IPS-11a (cell line): Measurements from ENCODE around the gene ACSM5.
"Not testable (repeated sequence)": the region's sequence is repeated elsewhere in the genome, so short reads cannot be mapped to it uniquely, and the experiment has no call there.

Source experiments
- H3K4me3 ChIP-seq: one replicate; pipeline ENCODE4 v1.5.1; 2013; ENCODE audit warnings: low read depth, low read length, control low read depth

ACSM5 gene

DNA sequence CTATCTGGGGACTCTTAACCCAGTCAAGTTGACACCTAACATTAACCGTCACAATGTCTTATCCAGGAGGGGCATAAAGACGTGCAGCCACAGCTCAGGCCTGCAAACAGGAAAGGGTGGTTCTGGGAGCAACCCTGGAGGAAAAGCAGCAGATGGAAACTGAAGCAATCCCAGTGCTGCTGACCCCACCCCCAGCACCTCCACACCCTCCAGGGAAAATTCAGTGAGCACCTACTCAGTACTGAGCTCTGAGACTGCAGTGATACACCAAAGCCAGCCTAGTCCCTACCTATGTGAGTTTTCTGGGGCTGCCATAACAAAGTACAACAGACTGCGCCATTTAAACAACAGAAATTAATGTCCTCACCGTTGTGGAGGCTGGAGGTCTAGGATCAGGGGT is 32.5 kb downstream of the ACSM5 start:
- H3K4me3 ChIP-seq, result not testable (repeated sequence)

DNA sequence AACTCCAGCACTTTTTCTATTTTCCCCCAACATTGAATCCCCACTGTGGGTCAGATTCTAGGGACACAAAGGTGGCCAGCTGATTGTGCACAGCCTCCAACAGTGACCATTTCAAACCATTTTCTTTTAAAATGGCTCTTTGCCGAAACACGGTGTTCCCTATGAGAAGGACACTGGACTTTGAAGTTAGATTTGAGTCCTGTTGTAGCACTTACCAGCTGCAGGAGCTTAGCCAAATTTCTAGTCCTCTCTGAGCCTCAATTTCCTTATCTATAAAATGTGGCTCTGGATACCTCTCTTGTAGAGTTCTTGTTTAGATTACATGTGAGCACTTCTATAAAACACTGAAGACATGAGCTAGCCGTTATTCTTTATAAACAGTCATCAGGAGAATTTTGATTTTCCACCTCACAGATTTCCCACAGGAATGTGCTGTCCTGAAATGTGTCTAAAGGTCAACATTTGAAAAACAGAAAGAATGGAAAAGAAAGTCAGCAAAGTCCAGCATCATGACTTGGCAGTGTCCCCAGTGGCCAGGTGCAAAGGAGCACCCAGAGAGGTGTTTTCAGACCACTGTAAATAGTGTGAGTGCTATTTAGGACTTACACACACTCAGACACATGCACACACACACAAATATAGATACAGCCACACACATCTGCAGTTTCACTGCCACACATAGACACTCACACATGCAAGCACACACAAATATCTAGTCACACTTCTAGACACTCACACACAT is 37.5 kb downstream of the ACSM5 start:
- H3K4me3 ChIP-seq, result not testable (repeated sequence)

DNA sequence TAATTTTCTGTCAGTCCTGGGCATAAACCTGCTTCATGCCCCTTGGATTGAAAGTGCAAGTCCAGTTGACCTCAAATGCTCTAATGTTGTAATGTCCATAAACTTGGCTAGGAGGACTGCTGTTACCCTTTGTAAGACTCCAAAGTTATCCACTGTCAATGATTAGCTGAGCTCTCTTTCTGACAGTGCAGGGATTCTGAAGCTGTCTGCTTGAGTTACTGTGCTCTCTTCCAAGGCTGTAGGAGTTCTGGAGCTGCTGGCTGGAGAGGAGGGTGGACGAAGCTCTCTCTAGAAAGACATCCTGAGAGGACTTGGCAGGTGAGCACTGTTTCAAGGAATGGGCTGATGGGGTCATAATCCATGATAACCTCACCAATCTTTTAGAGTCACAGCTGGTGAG is 42.0 kb downstream of the ACSM5 start, which contains the start of gene ACSM2A:
Gene ACSM2A (plus strand): TSS at position 158 of the 400 bp plus-strand sequence. CDS start 8,594 bp downstream, outside the sequence.
- H3K4me3 ChIP-seq, result not testable (repeated sequence)

DNA sequence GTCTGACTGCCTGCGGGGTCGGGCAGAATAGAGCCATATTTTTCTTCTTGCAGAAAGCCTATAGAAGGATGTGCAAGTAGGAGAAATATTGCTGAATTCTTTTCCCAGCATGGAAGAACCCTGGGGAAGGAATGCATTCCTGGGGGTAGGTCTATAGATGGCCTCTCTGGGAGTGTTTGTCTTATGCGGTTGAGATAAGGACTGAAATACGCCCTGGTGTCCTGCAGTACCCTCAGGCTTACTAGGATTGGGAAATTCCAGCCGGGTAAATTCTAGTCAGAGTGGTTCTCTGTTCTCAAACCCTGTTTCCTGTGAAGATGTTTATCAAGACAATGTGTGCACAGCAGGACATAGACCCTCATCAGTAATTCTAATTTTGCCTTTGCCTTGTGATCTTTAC is 44.3 kb downstream of the ACSM5 start:
- not testable (repeated sequence) for H3K4me3 ChIP-seq

DNA sequence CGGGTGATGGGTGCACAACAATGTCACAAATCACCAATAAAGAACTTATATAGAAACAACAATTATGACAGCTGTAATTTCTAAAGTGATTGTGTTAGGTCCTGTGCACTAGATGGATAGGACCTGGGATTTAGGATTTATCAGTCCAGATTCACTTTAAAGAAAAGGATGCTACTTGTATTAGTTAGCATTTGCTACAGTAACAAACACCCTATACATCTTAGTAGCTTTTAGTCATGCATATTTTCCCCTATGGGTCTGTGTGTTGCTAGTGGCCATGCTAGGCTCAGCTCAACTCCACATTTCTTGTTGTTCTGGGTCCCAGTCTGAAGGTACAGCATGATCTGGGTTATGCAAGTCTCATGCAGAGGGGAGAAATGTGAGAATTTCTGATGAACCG is 49.9 kb downstream of the ACSM5 start:
- H3K4me3 ChIP-seq, result not testable (repeated sequence)

DNA sequence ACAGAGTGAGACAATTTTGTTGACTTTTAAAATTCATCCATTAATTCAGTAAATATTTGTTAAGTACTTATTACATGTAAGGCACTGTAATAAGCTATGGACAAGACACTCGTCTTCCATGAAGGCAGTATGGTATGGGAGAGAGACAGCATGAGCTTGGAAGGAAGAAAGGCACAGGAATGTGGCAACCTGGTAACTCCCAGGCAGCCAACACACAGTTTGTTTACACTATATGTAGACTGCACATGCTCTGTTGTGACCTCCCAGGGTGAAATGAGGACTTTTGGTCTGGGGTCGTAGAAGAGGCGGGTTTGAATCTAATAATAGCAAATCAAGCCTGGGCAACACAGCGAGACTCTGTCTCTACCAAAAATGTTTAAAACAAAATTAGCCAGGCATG is 51.0 kb downstream of the ACSM5 start:
- not testable (repeated sequence) for H3K4me3 ChIP-seq

GRCh38 chr16:20468954-20469353 is 59.6 kb downstream of the ACSM5 start:
- not testable (repeated sequence) for H3K4me3 ChIP-seq

DNA sequence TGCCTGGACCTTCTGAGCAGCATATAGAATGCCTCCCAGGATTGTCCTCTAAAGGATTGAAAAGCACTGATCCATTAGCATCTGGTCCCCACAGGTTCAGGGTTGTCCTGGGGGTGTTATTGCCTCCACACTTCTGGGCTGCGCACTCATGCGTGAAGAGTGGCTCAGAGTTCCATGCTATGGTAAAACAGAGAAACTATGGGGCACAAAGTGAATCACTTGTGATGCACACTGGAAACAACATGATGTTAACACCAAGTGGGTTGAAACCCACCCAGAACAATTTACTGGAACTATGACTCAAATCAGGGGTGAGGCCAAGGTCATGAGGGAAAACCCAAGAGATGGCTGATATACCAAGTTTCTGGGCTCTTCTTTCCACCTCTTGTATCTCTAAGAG is 60.6 kb downstream of the ACSM5 start:
- not testable (repeated sequence) for H3K4me3 ChIP-seq

DNA sequence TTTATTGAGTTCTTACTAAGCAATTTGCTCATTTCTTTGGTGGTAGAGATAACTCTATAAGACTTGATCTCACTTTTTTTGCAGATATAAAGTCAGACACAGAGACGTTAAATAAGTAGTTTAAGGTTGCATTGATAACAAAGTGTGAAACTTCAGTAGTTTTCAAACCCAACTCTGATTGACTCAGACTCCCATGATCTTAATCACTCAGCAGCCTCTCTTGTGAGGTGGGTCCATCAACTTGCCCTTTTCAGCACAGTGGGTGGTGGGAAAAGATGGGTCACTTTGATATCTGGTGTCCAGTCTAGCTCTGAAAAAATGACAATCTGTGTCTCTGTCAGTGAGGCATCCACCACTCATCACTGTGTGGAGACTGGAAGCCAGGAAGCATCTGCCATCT is 61.4 kb downstream of the ACSM5 start:
- H3K4me3 ChIP-seq, result not testable (repeated sequence)

GRCh38 chr16:20477188-20477744 is 67.9 kb downstream of the ACSM5 start:
- not testable (repeated sequence) for H3K4me3 ChIP-seq

GRCh38 chr16:20483989-20484388 is 74.7 kb downstream of the ACSM5 start:
- not testable (repeated sequence) for H3K4me3 ChIP-seq

GRCh38 chr16:20484726-20485125 is 75.4 kb downstream of the ACSM5 start:
- no peak overlapping the region for H3K4me3 ChIP-seq

GRCh38 chr16:20485408-20485807 is 76.1 kb downstream of the ACSM5 start:
- H3K4me3 ChIP-seq, result no peak overlapping the region
